HG02973 (cell line): ENCODE measurements around the gene CLSTN2.

Source experiments
- ATAC-seq: cut with Tn5 transposase; IDR thresholded peaks from one replicate; pipeline ENCODE4 v1.9.1; 2021; ENCODE audit warnings: moderate library complexity; ENCODE audit not compliant: unreplicated experiment

Gene CLSTN2

DNA sequence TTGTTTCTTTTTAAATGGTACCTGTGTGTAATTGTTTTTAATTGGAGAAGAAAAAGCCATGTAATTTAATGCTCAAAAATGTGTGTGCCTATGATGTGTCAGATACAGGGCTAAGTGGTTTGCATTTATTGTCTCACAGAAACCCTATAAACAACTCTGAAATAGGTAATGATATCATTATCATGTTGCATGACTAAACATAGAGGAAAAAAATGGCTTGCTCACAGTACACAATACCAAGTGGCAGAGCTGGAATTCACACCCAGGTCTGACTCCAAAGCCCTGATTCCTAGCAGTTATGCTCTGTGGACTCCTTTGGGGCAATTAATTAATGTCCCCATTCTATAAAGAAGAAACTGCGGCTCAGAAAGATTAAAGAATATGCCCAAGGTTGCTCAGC lies 505.5 kb downstream of the CLSTN2 start:
- no peak for ATAC-seq

DNA sequence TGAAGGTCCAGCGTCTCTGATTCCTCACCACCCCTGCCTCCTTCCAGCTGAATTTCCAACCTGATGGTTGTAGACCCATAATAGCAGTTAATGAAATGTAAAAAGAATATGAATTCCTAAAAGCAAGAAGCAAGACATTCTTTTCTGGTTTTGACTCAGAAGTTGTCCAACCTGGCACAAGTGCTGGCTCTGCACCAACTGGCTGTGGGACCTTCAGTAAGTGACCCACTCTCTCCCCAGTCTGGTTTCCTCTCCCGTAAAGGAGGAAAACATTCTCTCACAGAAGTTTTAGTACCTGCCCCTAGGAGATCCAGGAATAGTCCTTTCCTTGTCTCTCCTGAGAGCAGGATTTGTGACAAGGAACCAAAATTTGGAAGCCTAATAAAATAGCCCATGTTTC lies 506.0 kb downstream of the CLSTN2 start:
- no peak for ATAC-seq

DNA sequence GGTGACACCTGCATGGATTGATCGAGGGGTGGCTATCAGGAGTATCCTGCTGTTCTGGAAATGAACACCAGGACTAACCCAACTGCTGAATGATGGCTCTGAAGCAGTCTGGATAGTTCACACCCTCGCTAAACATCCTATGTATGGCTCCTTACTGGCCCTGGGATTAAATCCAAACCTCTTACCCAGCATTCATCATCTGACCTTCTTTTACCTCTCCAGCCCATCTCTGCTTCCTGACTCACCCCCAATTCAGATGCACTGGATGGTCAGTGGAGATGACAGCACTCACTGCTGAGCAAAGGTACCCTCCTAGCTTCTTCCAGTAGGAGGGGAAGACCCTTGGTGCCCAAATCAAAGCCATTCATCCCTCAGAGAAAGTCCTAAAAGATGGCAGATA lies 507.6 kb downstream of the CLSTN2 start:
- no peak for ATAC-seq

GRCh38 chr3:140443073-140443472 lies 508.1 kb downstream of the CLSTN2 start:
- ATAC-seq = no peak

DNA sequence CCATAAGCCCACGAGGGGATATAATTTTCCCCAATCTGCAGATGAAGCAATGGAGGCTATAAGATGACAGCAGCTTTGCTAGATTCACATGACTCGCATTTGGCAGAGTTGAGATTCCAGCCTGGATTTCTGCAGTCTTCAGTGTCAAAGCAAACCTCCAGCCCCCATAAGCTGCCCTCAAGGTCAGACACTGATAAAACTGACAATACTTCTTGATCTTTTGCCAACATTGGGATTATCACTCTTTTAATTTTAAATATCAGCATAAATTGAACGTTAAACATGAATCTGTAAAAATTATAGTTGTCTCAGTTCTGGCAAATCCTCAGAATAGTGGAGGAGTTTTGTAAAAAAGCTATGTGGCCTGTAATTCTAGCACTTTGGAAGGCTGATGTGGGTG lies 508.8 kb downstream of the CLSTN2 start:
- ATAC-seq = no peak

- no peak for ATAC-seq
These were observed 511.7 kb downstream of the CLSTN2 start for GRCh38 chr3:140446734-140447133.

- no peak for ATAC-seq
These were observed 512.2 kb downstream of the CLSTN2 start for GRCh38 chr3:140447136-140447535.

DNA sequence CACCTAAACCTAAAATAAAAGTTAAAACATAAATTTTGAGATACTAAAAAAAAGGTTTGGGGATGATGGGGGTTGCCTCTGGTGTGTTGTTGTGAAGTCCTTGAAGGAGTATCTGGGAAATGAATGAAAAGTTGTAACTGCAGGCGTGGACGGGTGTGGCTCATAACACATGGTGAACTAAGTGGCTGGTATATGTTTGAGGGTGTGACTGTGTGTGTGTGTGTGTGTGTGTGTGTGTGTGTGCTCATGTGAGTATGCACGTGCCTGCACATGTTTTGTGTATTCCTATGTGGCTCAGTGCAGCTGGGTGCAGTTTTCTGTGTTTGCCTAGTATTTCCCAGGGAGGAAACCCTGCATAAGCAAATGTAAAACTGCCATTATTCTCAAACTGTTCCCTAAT lies 513.0 kb downstream of the CLSTN2 start:
- ATAC-seq = no peak

DNA sequence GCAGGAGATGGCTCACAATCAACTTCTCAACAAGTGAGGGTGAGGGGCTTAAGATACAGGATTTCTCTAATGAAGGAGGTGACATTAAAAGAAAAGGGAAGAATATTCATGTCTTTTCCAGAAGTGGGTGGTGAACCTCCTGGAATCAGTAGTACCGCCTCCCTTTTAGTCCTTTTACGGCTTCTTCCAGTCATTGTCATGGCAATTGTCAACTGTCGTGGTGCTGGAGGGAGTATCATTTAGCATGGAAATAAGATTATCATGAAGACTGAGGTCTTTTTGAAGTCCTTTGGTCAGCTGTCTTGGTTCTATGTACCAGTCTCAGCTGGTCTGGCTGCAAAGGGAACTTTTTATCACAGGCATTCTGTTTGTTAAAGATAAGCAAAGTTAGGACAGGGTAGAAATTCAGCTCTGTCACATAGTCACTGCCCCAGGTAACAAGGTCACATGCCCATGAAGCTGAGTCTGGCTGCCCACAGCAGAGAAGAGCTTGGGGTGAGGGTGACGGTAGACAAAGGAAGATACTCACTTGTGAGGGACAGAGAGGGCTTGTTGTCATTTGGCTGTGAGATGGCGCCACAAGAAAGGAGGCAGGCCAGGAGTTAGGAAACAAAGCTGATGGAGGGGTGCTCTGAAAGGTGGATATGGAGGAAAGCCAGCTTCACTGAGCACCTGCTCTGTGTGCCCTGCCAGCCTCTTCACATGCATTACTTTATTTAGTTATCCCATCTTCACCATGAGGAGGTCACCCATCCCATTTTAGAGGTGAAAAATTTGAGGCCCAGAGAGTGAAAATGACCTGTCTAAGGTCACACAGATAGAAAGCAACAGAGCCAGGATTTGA lies 514.6 kb downstream of the CLSTN2 start:
- no peak for ATAC-seq

- ATAC-seq = no peak
These were observed 518.8 kb downstream of the CLSTN2 start for GRCh38 chr3:140453750-140454149.

- no peak for ATAC-seq
These were observed 520.7 kb downstream of the CLSTN2 start for GRCh38 chr3:140455521-140456214.

- ATAC-seq = no peak
These were observed 522.0 kb downstream of the CLSTN2 start for GRCh38 chr3:140456974-140457373.

GRCh38 chr3:140459462-140459861 lies 524.5 kb downstream of the CLSTN2 start:
- ATAC-seq = no peak

DNA sequence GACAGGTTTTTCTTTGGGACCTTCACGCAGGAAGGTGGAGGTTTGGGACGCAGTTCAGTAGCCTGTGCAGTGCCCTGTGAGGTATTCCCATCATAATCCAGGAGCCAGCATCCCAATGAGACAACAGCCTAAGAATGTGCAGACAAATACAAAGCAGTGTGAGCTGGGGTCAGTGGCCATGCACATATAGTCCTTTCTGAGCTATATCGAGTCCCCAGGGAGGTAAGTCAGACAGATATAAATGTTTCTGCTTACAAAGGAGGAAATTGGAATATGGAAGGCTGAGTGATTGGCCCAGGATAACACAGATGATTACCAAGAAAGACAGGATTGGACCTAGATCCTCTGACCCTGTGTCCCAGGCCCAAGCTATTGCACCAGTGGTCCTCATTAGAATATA lies 526.3 kb downstream of the CLSTN2 start:
- no peak for ATAC-seq

GRCh38 chr3:140463355-140463754 lies 528.4 kb downstream of the CLSTN2 start:
- no peak for ATAC-seq

DNA sequence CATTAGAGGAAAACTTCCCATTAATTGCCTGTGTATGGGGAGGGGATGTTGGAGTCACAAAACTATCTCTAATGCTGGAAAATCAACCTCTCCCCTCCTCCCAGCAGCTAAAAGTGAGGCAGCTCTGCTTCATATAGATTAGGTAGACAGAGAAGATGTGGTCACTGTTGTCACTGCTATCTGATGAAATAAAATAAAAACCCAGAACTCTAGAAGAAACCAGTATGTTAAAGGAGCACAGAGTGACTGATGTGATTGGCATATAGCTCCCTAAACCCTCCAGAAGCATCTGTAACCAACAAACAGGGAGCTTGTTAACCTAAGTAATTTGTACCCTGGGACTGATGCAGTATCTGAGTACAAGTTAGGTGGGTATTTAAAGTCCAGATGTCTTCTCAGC lies 531.0 kb downstream of the CLSTN2 start:
- ATAC-seq = no peak

DNA sequence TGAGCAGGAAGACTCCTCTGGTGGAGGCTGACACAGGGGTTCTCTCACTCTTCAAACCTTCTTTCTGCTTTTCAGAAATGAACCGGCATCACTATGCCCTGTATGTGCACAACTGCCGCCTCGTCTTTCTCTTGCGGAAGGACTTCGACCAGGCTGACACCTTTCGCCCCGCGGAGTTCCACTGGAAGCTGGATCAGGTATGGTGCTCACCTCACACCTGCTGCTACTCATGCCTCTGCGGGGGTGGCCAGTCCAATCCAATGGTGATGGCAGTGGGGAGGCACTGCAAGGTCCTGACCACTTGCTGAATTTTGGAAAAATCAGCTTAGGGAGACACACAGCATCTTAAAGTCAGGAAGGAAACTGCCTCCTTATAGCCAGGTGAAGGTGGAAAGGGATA lies 531.5 kb downstream of the CLSTN2 start:
- ATAC-seq = no peak

DNA sequence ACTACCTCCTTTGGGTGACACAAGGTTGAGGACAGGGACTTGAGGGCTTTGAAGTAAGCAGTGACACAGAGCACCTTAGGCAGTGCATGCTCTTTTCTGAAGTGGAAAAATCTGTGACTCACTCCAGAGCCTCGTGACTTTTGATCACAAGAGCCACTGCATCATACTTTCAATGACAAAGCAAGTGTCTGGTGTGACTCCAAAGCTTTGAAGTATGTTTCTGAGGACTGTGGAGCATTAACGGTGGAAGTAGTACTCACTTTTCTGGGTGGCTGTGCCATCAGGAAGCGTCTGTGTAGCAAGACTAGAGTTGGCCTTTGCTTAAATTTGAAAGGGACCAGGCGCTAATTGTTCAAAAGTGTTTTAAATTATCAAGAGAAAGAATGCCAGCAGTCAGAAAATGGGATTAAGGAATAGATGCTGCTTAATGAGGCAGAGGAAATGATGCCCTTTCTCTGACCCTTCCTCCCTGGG lies 532.2 kb downstream of the CLSTN2 start:
- ATAC-seq = no peak

DNA sequence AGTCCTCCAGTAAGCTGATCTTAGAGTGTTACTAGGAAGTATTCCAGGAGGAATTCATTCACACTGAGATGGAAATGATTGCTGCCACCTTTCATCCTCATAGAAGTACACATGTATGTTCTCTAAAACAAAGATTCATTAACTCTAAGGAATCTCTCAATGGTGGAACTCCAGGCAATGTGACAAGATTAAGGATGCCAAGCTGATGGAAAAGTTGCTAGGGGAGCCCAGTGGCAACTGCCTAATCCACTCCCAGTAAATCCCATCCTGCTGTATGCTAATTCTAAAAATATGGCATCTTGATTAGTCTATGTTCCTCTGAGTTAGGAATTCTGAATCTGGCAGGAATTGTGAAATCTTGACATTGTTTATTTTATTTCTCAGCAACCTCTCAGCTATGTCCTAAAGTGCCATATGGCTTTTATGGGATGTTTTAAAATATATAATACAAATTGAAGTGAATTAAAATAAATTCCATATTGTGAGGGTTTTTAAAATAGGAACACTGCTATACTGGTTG lies 532.9 kb downstream of the CLSTN2 start:
- no peak for ATAC-seq

DNA sequence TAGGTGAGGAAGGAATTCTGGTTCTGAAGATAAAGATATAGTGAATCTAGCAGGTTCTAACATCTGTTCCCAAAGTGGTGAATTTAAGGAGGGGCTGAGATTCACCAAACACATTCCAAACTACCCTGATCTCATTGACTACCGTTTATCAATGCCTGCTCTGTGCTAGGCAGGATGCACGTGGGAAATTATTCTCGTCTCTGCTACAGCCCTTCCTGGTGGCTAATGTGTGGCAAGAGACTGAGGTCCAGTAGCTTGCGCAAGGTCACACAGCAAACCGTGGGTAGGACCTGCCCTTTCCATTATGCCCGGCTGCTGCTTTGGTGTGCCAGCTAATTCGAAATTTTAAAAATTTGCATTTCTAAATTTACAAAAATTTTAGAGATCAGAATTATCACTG lies 533.4 kb downstream of the CLSTN2 start:
- no peak for ATAC-seq

- no peak for ATAC-seq
These were observed 534.5 kb downstream of the CLSTN2 start for GRCh38 chr3:140469491-140469890.

DNA sequence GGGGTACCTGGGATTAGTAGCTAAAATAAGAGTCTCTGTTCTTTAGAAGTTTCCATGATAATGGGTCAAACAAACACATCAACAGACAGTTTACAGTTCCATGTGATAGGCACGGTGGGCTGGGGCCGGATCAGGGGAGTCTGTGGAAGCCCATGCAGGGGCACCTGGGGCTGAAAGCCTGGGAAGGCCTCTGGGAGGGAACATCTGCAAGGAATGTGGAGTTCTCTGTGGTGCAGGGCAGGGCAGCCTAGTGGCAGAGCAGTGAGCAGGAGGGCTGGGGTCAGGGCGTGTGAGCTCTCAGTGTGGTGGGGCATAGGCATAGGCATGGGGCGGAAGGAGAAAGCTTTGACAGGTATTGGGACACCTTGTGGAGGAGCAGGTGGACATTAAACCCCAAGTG lies 535.2 kb downstream of the CLSTN2 start:
- ATAC-seq = no peak
